T-helper 22 cell (primary cell): Measurements from ENCODE around the gene MACROD2.

ENCODE experiments used
- DNase-seq: peaks from one replicate; pipeline ENCODE4 v3.0.0-alpha.2; 2020; ENCODE audit warnings: low read depth

Gene MACROD2

DNA sequence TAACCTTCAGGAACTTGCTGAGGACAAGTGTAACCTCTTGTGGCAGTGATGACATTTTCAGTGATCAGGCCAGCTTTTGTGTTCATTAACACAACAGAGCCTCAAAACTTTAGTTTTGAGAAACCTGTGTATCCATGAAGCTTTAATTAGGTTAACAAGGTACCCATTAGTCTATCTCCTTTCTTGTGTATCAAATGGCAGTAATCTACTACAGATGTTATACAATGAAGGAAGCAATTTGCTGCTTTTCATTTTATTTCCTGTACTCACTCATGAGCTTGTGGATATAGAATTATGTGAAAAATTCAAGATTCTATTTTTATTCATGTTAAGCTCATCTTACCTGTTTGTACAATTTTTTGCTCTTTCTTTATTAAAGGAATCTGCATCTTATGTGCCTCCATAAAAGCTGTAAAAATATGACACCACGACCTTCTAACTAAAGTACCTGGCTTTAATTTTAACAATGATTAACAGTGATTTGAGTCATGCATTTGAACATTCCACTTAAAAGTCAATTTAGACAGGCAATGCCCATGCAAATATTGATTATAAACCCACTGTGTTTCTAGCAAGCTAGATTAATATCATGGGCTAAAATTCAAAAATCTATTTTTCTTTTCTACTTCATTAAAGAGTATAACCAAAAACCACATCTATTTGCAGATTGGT, 1680.6 kb downstream of the MACROD2 start:
- DNase-seq = no peak

GRCh38 chr20:15676815-15677214, 1681.5 kb downstream of the MACROD2 start:
- no peak for DNase-seq

DNA sequence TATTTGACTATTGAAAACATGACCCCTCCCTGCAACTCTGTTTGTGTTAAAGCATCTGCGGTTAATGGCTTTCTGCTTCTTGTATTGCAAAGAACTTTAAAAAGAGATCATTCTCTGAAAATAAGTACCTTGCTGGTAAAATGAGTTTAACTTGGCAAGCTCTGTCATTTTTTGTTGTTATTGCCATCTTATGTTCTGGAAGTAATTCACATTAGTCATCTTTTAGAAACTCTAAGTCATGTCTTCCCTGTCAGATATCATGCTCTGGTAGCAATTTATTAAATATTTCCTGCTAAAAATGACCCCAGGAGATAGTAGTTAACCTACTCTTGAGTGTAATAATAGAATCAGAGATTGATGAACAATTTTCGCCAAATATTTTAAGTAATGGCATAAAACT, 1687.4 kb downstream of the MACROD2 start:
- DNase-seq = no peak

DNA sequence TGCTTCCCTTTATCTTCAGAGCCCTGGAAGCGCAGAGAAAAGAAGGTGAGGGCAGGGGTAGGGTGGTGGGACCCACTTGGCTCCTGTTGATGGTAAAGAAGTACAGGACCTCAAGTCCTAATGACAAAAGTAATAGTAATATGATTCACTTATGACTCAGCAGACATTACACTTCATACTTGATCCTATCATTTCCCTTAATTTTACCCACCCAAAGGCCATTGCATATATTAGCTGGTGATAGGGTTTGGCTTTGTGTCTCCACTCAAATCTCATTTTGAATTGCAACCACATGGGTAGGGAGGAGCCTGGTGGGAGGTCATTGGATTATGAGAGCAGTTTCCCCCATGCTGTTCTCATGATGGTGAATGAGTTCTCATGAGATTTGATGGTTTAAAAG, 1697.3 kb downstream of the MACROD2 start:
- no peak for DNase-seq

- no peak for DNase-seq
Observed at GRCh38 chr20:15699431-15700146, 1704.3 kb downstream of the MACROD2 start.

DNA sequence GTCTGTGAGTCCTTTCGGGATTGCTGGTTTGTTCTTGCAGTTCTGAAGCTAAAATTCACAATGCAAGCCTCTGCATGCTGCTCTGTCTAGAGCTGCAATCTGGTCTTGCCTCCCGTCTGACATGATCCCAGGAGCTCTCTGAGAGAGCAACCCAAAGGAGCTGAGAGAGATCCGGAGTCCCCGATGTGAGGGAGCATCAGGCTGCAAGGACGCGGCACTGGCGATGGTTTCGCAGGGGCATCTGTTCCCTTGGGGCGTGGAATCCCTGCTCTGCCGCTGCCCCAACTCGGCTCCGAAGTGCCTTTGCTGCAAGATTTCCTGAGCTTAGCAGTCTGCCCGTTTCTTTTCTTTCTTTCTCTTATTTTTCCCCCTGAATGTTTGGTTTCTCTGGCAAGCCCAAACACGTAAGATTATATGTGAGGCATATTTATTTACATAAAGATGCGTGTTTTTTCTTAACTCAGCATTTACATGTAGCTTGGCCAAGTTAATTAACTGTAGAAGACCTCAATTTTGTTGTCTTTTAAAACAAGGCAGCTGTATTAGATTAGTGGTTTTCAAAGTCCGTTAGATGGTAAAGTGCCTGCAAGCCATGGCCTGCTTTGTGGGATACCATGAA, 1704.9 kb downstream of the MACROD2 start:
- DNase-seq = no peak

GRCh38 chr20:15702161-15702560, 1706.8 kb downstream of the MACROD2 start:
- no peak for DNase-seq

DNA sequence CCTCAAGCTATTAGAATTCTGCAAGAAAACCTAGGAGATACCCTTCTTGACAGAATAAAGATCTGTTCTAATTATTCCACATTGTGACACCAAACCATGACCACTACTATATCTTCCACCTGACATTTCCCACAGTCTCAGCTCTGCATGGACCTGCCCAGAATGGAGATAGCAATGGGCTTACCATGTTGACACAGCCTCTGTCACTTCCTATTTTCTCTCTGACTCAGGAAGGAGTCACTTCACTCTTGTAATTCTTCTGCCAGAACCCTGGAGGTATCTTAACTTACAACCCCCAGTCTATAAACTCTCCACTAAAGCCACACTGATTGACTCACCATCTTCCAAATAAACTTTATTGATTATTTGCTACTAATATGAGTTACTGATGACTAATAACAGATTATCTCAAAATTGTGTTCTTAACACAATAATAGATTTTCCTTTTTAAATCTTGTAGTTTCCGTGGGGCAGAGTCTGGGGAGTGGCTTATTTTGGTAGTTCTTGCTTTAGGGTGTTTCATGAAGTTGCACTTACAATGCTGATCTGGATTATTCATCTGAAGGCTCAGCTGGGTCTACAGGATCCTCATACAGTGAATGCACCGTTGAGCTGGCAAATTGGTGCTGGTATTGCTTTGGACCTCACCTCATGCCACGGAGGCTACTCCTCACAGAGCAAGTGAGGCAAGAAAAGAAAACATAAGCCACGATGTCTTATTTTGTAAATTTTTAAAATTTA, 1708.0 kb downstream of the MACROD2 start:
- no peak for DNase-seq

GRCh38 chr20:15705975-15706374, 1710.7 kb downstream of the MACROD2 start:
- no peak for DNase-seq

DNA sequence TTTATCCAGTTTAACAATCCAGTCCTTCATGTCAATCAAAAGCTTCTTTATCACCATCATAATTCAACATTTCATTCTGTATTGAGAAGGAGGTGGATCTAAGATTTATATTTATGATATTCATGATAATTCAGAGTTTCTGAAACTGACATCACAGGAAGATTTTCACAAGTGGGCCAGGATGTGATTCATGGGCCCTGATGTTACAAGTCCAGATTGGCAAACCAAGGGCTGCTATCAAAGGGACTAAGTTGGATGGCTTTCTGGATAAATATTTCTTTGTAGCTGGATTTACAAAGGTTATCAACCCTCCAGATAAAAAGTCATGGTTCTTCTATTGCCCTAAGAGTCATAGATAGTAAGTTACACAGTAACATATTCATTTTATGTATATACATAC, 1711.4 kb downstream of the MACROD2 start:
- DNase-seq = no peak

DNA sequence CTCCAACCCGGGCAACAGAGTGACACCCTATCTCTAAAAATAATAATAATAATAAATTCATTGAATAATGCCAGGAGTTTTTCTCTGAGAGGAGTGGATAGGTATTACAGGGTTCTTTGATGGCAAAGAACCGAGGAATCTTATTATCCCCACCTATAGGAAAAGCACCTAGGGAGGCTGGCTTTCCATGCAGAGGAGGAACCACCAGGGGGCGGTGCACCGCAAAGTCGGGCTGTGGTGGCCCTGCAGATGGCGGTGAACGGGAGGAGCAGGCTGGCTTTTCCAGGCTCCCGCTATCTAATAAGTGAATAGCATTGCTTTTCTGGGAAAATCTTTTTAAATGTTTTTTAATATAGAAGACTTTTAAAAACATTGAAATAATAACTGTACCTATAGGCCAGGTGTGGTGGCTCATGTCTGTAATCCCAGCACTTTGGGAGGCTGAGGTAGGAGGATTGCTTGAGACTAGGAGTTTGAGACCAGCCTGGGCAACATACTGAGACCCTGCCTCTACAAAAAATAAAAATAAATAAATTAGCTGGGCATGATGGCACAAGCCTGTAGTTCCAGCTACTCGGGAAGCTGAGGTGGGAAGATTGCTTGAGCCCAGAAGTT, 1713.8 kb downstream of the MACROD2 start:
- DNase-seq = no peak

GRCh38 chr20:15710636-15711035, 1715.3 kb downstream of the MACROD2 start:
- DNase-seq = no peak

DNA sequence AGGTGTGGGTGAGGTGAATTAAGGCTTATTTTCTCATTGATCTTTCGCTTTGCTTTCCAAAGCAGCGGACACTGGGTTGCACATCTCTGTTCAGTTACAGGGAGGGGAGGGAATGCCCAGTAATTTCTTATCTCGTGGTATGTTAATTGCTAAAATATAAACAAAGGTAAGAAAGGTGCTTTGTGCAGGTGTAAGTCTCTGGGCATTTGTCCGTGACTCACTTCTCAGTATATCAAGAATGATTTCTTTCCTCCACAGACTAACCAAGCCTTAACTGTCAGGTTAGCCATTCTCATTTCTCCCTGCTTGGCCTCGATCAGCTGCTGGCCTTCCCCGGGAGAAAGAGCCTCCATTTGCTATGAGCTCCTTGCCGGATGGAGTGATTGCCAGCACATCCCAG, 1715.9 kb downstream of the MACROD2 start:
- DNase-seq = no peak

DNA sequence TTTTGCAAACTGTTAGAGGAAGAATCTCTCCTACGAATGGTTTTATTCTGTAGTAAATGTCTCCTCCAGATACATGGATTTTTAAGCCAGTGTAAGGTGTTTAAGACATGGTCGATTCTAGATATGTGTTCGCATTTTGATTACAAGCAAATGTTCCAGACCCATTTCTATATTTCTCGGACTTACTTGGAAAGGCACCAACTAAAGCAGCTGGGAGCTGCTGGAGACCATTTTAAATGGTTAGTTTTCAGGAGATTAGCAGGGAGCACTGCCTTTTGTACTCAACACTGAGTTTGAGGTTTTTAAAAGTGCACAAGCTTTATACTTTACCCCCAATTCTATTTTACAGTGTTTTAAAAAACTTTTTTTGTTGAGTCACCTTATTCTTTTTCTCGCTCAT, 1720.9 kb downstream of the MACROD2 start:
- DNase-seq = no peak

GRCh38 chr20:15726416-15726815, 1731.1 kb downstream of the MACROD2 start:
- no peak for DNase-seq

GRCh38 chr20:15734052-15734451, 1738.7 kb downstream of the MACROD2 start:
- DNase-seq = no peak

- DNase-seq = no peak
Observed at GRCh38 chr20:15739035-15739434, 1743.7 kb downstream of the MACROD2 start.

DNA sequence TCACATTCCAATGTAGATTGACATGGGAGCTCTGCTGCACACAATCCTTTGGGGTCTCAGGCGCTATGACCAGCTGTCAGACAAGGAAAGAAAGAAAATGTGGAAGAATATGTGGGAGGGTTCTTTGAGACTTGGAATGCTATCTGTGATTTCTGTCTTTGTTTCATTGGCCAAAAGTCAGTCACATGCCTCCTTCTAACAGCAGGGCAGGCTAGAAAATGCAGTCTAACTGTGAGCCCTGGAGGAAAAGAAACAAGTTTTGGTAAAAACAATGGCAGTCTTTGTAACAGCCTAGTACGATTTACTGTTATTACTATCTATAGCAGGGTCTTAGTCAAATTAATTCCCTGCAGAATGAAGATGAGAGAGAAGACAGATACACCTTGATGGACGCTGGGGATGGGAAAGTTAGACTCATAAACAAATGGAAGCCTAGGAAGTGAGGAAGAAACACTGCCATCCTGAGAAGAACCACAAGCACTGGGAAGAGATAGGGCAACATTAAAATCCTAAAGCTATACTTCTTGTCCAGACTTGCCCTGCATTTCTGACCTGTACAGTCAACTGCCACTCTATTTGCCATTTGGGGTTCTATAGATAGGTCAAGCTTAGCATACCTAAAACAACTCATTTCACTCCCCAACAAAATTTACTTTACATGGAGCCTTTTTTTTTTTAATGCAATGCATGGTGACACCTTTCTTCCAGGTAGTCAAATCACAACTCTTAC, 1744.9 kb downstream of the MACROD2 start:
- DNase-seq = no peak

DNA sequence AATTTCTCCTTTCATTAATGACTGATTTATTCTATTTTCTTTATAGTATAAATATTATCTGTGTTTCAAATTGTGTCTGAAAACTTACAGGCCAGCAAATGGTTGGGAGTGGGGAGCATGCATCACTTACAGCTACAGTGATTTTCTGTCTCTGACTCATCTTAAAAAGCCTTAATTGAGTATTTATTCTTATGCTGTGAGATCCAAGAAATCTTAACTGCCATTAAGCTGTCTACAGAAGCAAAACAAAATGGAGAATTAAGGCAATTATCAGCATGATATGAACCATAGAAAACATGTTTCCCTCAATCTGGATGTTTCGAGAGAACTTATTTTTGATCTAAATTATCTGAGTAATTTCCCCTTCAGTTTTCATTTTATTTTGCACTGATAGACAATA, 1746.8 kb downstream of the MACROD2 start:
- no peak for DNase-seq

GRCh38 chr20:15742627-15743026, 1747.3 kb downstream of the MACROD2 start:
- no peak for DNase-seq

- no peak for DNase-seq
Observed at GRCh38 chr20:15756002-15756753, 1760.9 kb downstream of the MACROD2 start.
